WI38 (cell line): ENCODE data around the gene TMEM121B.

ENCODE experiments used
- H3K4me3 ChIP-seq: 2 replicates; pipeline ENCODE4 v1.5.1; 2011; ENCODE audit warnings: low read depth, mild to moderate bottlenecking, control low read depth, low read length
- TF ChIP-seq, protein P1 (sequence below): IDR thresholded peaks from 2 replicates; pipeline ENCODE4 v1.5.1; 2012; ENCODE audit warnings: low read depth, mild to moderate bottlenecking, control low read depth, low read length

Gene TMEM121B

DNA sequence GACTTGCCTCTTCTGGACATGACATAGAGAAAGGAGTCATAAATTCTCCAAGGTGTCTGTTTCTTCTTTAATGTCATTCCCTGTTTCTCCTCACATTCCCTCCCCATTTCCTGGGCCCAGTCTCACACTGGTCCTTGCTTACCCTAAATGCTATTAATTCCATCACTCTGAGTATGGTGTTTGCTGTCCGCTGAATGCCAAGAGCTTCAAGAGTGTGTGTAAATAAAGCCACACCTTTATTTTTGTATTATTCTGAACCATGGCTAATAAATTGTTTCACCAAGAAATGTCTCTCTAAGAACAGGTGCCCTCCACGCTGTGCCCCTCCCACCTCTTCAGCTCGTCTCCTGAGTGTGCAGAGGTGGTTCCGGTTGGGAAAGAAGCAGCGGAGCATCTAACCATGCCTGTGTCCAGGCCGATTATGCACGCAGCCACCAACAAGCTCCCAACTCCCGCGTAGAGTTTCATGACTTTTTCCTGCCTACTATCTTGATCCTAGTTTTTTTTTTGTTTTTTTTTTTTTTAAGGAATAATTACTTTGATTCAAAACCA, 8.6 kb downstream of the TMEM121B start:
- TF ChIP-seq, protein P1, sequence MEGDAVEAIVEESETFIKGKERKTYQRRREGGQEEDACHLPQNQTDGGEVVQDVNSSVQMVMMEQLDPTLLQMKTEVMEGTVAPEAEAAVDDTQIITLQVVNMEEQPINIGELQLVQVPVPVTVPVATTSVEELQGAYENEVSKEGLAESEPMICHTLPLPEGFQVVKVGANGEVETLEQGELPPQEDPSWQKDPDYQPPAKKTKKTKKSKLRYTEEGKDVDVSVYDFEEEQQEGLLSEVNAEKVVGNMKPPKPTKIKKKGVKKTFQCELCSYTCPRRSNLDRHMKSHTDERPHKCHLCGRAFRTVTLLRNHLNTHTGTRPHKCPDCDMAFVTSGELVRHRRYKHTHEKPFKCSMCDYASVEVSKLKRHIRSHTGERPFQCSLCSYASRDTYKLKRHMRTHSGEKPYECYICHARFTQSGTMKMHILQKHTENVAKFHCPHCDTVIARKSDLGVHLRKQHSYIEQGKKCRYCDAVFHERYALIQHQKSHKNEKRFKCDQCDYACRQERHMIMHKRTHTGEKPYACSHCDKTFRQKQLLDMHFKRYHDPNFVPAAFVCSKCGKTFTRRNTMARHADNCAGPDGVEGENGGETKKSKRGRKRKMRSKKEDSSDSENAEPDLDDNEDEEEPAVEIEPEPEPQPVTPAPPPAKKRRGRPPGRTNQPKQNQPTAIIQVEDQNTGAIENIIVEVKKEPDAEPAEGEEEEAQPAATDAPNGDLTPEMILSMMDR = no peak
- no peak overlapping the region for H3K4me3 ChIP-seq

DNA sequence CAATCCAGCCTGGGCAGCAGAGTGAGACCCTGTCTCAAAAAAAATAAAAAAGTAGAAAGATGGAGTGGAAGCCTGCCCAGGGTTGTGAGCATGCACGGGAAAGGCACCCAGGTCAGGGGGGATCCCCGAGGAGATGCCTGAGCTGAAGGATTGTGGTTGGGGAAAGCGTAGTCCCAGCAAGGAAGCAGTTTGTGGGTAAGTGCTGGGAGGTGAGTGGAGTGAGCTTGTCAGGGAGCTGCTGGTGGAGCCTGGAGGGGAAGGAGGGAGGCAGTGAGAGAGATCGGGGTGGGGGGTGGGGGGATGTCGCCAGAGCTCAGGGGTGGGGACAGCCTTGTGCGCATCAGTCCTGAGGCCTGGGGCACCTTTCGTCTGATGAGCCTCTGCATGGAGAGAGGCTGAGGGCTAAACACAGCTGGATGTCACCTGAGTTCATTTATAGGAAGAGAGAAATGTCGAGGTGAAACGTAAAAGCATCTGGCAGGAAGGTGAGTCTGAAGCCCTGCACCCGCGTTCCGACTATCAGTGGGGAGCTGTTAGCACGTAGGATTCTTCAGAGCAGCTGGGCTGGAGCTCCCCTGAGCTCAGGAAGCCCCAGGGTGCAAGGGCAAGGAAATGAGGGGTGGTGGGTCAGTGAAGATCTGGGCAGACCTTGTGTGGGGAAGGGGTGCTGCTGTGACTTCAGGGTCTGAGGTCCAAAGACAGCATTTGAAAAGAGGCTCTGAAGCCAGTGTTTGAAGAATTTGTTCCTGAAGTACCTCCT, 10.2 kb downstream of the TMEM121B start:
- TF ChIP-seq, protein P1 = no peak
- H3K4me3 ChIP-seq = no peak overlapping the region

DNA sequence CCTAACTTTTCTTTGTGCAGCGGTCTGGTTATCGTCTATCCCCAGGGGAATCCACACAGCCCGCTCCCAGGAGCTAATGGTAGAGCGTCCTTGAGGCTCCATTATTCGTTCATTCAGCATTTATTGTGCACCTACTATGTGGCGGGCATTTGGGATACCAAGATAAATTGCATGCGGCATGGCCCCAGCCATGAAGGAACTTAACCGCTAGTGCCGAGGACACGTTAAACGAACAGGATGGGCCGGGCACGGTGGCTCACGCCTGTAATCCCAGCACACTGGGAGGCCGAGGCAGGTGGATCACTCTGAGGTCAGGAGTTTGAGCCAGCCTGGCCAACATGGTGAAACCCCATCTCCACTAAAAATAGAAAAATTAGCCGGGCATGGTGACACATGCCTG, 11.2 kb downstream of the TMEM121B start:
- TF ChIP-seq, protein P1 = no peak
- no peak overlapping the region for H3K4me3 ChIP-seq

DNA sequence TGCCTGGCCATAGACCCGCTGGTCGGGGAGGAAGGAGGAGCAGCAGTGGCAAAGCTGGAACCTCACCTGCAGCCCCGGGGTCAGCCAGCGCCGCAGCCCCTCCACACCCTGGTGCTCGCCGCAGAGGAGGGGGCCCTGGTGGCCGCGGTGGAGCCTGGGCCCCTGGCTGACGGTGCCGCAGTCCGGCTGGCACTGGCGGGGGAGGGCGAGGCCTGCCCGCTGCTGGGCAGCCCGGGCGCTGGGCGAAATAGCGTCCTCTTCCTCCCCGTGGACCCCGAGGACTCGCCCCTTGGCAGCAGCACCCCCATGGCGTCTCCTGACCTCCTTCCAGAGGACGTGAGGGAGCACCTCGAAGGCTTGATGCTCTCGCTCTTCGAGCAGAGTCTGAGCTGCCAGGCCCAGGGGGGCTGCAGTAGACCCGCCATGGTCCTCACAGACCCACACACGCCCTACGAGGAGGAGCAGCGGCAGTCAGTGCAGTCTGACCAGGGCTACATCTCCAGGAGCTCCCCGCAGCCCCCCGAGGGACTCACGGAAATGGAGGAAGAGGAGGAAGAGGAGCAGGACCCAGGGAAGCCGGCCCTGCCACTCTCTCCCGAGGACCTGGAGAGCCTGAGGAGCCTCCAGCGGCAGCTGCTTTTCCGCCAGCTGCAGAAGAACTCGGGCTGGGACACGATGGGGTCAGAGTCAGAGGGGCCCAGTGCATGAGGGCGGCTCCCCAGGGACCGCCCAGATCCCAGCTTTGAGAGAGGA, 11.9 kb downstream of the TMEM121B start:
- TF ChIP-seq, protein P1 = no peak

DNA sequence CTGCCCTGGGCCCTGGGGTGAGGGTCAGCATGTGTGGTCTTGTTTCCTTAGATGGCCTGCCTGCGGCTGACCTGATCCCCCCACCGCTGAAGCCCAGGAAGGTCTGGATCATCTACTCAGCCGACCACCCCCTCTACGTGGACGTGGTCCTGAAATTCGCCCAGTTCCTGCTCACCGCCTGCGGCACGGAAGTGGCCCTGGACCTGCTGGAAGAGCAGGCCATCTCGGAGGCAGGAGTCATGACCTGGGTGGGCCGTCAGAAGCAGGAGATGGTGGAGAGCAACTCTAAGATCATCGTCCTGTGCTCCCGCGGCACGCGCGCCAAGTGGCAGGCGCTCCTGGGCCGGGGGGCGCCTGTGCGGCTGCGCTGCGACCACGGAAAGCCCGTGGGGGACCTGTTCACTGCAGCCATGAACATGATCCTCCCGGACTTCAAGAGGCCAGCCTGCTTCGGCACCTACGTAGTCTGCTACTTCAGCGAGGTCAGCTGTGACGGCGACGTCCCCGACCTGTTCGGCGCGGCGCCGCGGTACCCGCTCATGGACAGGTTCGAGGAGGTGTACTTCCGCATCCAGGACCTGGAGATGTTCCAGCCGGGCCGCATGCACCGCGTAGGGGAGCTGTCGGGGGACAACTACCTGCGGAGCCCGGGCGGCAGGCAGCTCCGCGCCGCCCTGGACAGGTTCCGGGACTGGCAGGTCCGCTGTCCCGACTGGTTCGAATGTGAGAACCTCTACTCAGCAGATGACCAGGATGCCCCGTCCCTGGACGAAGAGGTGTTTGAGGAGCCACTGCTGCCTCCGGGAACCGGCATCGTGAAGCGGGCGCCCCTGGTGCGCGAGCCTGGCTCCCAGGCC, 12.7 kb downstream of the TMEM121B start:
- TF ChIP-seq, protein P1 = no peak
- H3K4me3 ChIP-seq = no peak overlapping the region

More for the DNA sequence above, 11.9 kb downstream of the TMEM121B start:
- no peak overlapping the region for H3K4me3 ChIP-seq

DNA sequence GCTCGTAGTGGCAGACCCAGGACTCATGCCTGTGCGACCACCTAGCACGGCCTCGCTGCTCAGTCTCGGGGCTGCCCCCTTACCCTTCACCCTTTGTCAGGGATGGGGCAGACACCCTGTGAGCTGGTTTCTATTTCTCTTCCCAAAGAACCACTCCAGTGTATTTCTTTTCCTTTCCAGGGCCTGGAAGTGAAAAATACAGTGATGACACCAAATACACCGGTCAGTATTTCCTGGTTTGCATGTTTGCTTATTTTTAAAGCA, 13.7 kb downstream of the TMEM121B start:
- TF ChIP-seq, protein P1 = no peak
- H3K4me3 ChIP-seq = no peak overlapping the region
